Type B pancreatic cell (in vitro differentiated cells): ENCODE measurements around the gene COL5A1. TPM values are rescaled to one million over a fixed set of nuclear protein-coding genes. Genes with fewer than 3 reads are reported as not detected.

ENCODE experiments used
- DNase-seq: peaks from one replicate; pipeline ENCODE4 v3.0.0; 2021; ENCODE audit warnings: mixed read lengths; ENCODE audit not compliant: unreplicated experiment; ENCODE audit errors: extremely low spot score
- H3K27ac Mint-ChIP-seq: 2 replicates; pipeline ENCODE4 v1.8.0; 2021; ENCODE audit warnings: mild to moderate bottlenecking, mixed read lengths
- H3K27me3 Mint-ChIP-seq: 2 replicates; pipeline ENCODE4 v1.8.0; 2021; ENCODE audit warnings: mixed read lengths
- H3K36me3 Mint-ChIP-seq: 2 replicates; pipeline ENCODE4 v1.8.0; 2021; ENCODE audit warnings: mixed read lengths
- H3K4me1 Mint-ChIP-seq: one replicate; pipeline ENCODE4 v1.8.0; 2021; ENCODE audit warnings: mixed read lengths; ENCODE audit not compliant: unreplicated experiment
- H3K4me3 Mint-ChIP-seq: 2 replicates; pipeline ENCODE4 v1.8.0; 2021; ENCODE audit warnings: mild to moderate bottlenecking, mixed read lengths
- H3K9me3 Mint-ChIP-seq: 2 replicates; pipeline ENCODE4 v1.8.0; 2021; ENCODE audit warnings: mixed read lengths
- CTCF ChIP-seq: fragments of 200-600 bp; sonication (generic); conservative IDR thresholded peaks from 2 replicates; pipeline ENCODE4 v1.5.0; 2021; ENCODE audit warnings: antibody characterized with exemption, mild to moderate bottlenecking
- total RNA-seq: library from RNA; stranded (reverse); gene quantifications from 2 replicates; pipeline ENCODE4 v1.2.1, GENCODE V29; 2021; ENCODE audit warnings: low replicate concordance

Gene COL5A1
- total RNA-seq, 1 donor from 2014 or later, result 112 TPM

GRCh38 chr9:134632329-134632728, 9.3 kb upstream of the COL5A1 start:
- DNase-seq, result peak; percentile 45
- H3K27me3 Mint-ChIP-seq, result peaks cover 11% of the 10 kb centered on the region
- H3K27ac Mint-ChIP-seq, result no peak overlapping the region
- no peaks in the 10 kb centered on the region for H3K36me3 Mint-ChIP-seq
- no peak for TF ChIP-seq CTCF
- H3K4me1 Mint-ChIP-seq, result peaks cover 27% of the 10 kb centered on the region
- no peaks in the 10 kb centered on the region for H3K9me3 Mint-ChIP-seq
- no peak overlapping the region for H3K4me3 Mint-ChIP-seq

- peaks cover 25% of the 10 kb centered on the region for H3K4me1 Mint-ChIP-seq
- H3K27me3 Mint-ChIP-seq, result peaks cover 7% of the 10 kb centered on the region
- peak; percentile 64 for DNase-seq
- no peak overlapping the region for H3K4me3 Mint-ChIP-seq
- no peaks in the 10 kb centered on the region for H3K36me3 Mint-ChIP-seq
- H3K27ac Mint-ChIP-seq, result no peak overlapping the region
- no peaks in the 10 kb centered on the region for H3K9me3 Mint-ChIP-seq
- TF ChIP-seq CTCF, result no peak
Measured at GRCh38 chr9:134633362-134634142, 8.1 kb upstream of the COL5A1 start.

- Mint-ChIP-seq H3K27ac (no peak overlapping the region), H3K36me3 (no peaks in the 10 kb centered on the region), H3K4me3 (no peak overlapping the region), H3K27me3 (peaks cover 11% of the 10 kb centered on the region), H3K4me1 (peaks cover 20% of the 10 kb centered on the region), H3K9me3 (no peaks in the 10 kb centered on the region)
- no peak for TF ChIP-seq CTCF
- DNase-seq, result no peak
Measured at GRCh38 chr9:134634176-134634575, 7.4 kb upstream of the COL5A1 start.

- Mint-ChIP-seq H3K9me3 (no peaks in the 10 kb centered on the region), H3K27ac (no peak overlapping the region), H3K4me3 (no peak overlapping the region), H3K36me3 (no peaks in the 10 kb centered on the region), H3K4me1 (peaks cover 20% of the 10 kb centered on the region), H3K27me3 (peaks cover 12% of the 10 kb centered on the region)
- no peak for TF ChIP-seq CTCF
- DNase-seq, result no peak
Measured at GRCh38 chr9:134634667-134635230, 6.9 kb upstream of the COL5A1 start.

- Mint-ChIP-seq H3K27me3 (peaks cover 14% of the 10 kb centered on the region), H3K27ac (no peak overlapping the region), H3K36me3 (no peaks in the 10 kb centered on the region), H3K4me1 (peaks cover 21% of the 10 kb centered on the region), H3K4me3 (no peak overlapping the region), H3K9me3 (no peaks in the 10 kb centered on the region)
- no peak for TF ChIP-seq CTCF
- no peak for DNase-seq
Measured at GRCh38 chr9:134635351-134636148, 6.1 kb upstream of the COL5A1 start.
